ENCODE results near the gene WT1. TPM values are rescaled to one million over a fixed set of nuclear protein-coding genes. Genes with fewer than 3 reads are reported as not detected.

WT1 gene
- total RNA-seq, 1 donor from 2014 or later: not detected

DNA sequence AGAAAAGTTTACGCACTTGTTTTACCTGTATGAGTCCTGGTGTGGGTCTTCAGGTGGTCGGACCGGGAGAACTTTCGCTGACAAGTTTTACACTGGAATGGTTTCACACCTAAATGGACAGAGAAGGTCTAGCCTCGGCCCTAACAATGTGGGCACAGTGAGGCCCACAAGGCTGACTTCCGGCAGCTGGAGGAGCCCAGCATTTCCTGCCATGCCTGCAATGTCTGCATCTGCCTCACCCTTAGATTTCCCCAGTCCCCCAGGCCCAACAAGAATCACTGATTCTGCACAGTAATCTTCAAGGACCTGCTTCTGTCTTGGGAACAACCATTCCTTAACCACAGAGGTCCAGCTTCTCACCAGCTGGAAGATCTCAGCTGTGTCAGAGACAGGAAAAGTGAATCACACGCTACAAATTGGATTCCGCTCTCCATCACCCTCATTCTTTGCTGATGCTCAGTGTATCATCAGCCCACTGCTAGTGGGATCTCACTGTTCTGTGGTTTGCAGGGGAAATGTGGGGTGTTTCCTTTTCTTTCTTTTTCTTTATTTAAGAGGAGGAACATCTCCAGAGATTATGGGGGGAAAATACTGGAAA lies 43.3 kb downstream of the WT1 start:
- Mint-ChIP-seq H3K4me3 (no peak overlapping the region), H3K9me3 (no peaks in the 10 kb centered on the region), H3K36me3 (no peaks in the 10 kb centered on the region), H3K27ac (no peak overlapping the region), H3K27me3 (ENCODE audit: insufficient read depth, low read depth) (peaks cover 22% of the 10 kb centered on the region), H3K4me1 (no peaks in the 10 kb centered on the region)
- no peaks in the 10 kb centered on the region for H3F3A ChIP-seq (ENCODE audit: low read depth)
- no peaks in the 10 kb centered on the region for H3K36me3 ChIP-seq
- DNase-seq (ENCODE audit: low spot score): no peak
- no peaks in the 10 kb centered on the region for H3K9me3 ChIP-seq (ENCODE audit: low read depth)
- H3K4me1 ChIP-seq: no peaks in the 10 kb centered on the region
- TF ChIP-seq EZH2phosphoT487 (IDR thresholded peaks at IDR 0.05) (no peak), EZH2 (IDR thresholded peaks at IDR 0.05) (no peak)
- TF ChIP-seq, protein P1, sequence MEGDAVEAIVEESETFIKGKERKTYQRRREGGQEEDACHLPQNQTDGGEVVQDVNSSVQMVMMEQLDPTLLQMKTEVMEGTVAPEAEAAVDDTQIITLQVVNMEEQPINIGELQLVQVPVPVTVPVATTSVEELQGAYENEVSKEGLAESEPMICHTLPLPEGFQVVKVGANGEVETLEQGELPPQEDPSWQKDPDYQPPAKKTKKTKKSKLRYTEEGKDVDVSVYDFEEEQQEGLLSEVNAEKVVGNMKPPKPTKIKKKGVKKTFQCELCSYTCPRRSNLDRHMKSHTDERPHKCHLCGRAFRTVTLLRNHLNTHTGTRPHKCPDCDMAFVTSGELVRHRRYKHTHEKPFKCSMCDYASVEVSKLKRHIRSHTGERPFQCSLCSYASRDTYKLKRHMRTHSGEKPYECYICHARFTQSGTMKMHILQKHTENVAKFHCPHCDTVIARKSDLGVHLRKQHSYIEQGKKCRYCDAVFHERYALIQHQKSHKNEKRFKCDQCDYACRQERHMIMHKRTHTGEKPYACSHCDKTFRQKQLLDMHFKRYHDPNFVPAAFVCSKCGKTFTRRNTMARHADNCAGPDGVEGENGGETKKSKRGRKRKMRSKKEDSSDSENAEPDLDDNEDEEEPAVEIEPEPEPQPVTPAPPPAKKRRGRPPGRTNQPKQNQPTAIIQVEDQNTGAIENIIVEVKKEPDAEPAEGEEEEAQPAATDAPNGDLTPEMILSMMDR (IDR thresholded peaks at IDR 0.05): no peak
- no peaks in the 10 kb centered on the region for H4K20me1 ChIP-seq (ENCODE audit: low read depth)
- H3K4me2 ChIP-seq: no peak overlapping the region
- no peaks in the 10 kb centered on the region for H3K27me3 ChIP-seq
- no peak overlapping the region for H3K4me3 ChIP-seq
- no peak overlapping the region for H3K9ac ChIP-seq
- no peak overlapping the region for H3K27ac ChIP-seq
- no peaks in the 10 kb centered on the region for H3K79me2 ChIP-seq (ENCODE audit: low read depth)
- H2AFZ ChIP-seq (replicated peaks): no peak overlapping the region

DNA sequence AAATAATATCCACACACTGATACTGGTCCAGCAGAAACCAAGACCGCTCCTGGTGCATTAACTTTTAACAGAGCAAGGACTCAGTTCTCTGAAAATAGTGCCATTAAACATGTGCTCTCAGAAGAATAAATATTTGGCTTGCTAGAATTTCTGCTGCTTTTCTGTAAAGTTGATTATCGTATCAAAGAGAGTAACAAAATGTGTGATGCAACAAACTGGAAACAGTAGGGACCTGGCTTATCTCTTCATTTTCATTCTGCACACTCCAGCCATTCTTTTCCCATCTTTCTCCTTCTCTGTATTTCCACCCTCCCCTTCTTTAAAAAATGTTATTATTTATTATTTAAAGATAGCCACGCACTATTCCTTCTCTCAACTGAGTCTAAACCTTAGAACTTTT lies 43.9 kb downstream of the WT1 start:
- no peaks in the 10 kb centered on the region for H3K79me2 ChIP-seq (ENCODE audit: low read depth)
- H3K4me3 ChIP-seq: no peak overlapping the region
- H2AFZ ChIP-seq (replicated peaks): no peak overlapping the region
- Mint-ChIP-seq H3K27me3 (ENCODE audit: insufficient read depth, low read depth) (peaks cover 17% of the 10 kb centered on the region), H3K27ac (no peak overlapping the region), H3K9me3 (no peaks in the 10 kb centered on the region), H3K4me3 (no peak overlapping the region), H3K4me1 (no peaks in the 10 kb centered on the region), H3K36me3 (no peaks in the 10 kb centered on the region)
- no peaks in the 10 kb centered on the region for H3K36me3 ChIP-seq
- TF ChIP-seq EZH2 (IDR thresholded peaks at IDR 0.05) (no peak), EZH2phosphoT487 (IDR thresholded peaks at IDR 0.05) (no peak)
- TF ChIP-seq, protein P1 (IDR thresholded peaks at IDR 0.05): no peak
- H3K4me1 ChIP-seq: no peaks in the 10 kb centered on the region
- no peaks in the 10 kb centered on the region for H3K27me3 ChIP-seq
- H3K9me3 ChIP-seq (ENCODE audit: low read depth): no peaks in the 10 kb centered on the region
- no peak overlapping the region for H3K27ac ChIP-seq
- no peaks in the 10 kb centered on the region for H3F3A ChIP-seq (ENCODE audit: low read depth)
- no peaks in the 10 kb centered on the region for H4K20me1 ChIP-seq (ENCODE audit: low read depth)
- H3K4me2 ChIP-seq: no peak overlapping the region
- DNase-seq (ENCODE audit: low spot score): no peak
- H3K9ac ChIP-seq: no peak overlapping the region

DNA sequence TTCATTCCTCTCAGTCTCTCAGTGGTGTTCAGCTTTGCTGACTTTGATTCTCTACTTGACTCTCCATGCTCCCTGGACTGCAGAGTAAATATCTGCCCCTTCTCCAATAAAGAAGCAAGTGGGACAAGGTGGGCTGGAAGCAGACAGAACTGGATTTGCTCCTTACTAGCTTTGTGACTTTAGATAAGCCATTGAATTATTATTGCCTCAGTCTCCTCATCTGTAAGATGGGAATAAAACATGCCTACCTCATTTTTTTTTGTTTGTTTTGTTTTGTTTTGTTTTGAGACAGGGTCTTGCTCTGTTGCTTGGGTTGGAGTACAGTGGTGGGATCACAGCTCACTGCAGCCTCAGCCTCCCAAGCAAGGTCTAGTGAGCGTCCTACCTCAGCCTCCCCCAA lies 44.6 kb downstream of the WT1 start:
- Mint-ChIP-seq H3K27me3 (ENCODE audit: insufficient read depth, low read depth) (peaks cover 17% of the 10 kb centered on the region), H3K4me1 (no peaks in the 10 kb centered on the region), H3K36me3 (no peaks in the 10 kb centered on the region), H3K9me3 (no peaks in the 10 kb centered on the region), H3K27ac (no peak overlapping the region), H3K4me3 (no peak overlapping the region)
- H3K4me1 ChIP-seq: no peaks in the 10 kb centered on the region
- DNase-seq (ENCODE audit: low spot score): no peak
- H3F3A ChIP-seq (ENCODE audit: low read depth): no peaks in the 10 kb centered on the region
- H3K27me3 ChIP-seq: no peaks in the 10 kb centered on the region
- no peak overlapping the region for H3K4me3 ChIP-seq
- no peak overlapping the region for H3K27ac ChIP-seq
- H2AFZ ChIP-seq (replicated peaks): no peak overlapping the region
- H3K4me2 ChIP-seq: no peak overlapping the region
- H3K9me3 ChIP-seq (ENCODE audit: low read depth): no peaks in the 10 kb centered on the region
- TF ChIP-seq, protein P1 (IDR thresholded peaks at IDR 0.05): no peak
- TF ChIP-seq EZH2 (IDR thresholded peaks at IDR 0.05): no peak
- TF ChIP-seq EZH2phosphoT487 (IDR thresholded peaks at IDR 0.05): no peak
- no peaks in the 10 kb centered on the region for H4K20me1 ChIP-seq (ENCODE audit: low read depth)
- no peaks in the 10 kb centered on the region for H3K79me2 ChIP-seq (ENCODE audit: low read depth)
- no peak overlapping the region for H3K9ac ChIP-seq
- H3K36me3 ChIP-seq: no peaks in the 10 kb centered on the region
